A673 (cell line): ENCODE data around the gene HAPSTR1. TPM values are rescaled to one million over a fixed set of nuclear protein-coding genes. Genes with fewer than 3 reads are reported as not detected.

Experiments used
- BruUV-seq: library from RNA; stranded (reverse); fragments of 400-500 nt; replicated peaks from 2 replicates; lab custom pipeline; 2021; lab: Mats Ljungman, UMichigan
- CTCF ChIA-PET: fragments of 300-600 bp; sonication (Branson Sonifier 250); formaldehyde crosslinking; loops from one replicate; lab custom pipeline; 2022; ENCODE audit warnings: antibody characterized with exemption; lab: Charles Lee
- POLR2A ChIA-PET: fragments of 300-600 bp; sonication (Branson Sonifier 250); formaldehyde crosslinking; loops from one replicate; lab custom pipeline; 2022; ENCODE audit warnings: antibody characterized with exemption; ENCODE audit not compliant: low non-redundant PET; lab: Charles Lee
- DNase-seq: peaks from one replicate; pipeline ENCODE4 v3.0.0-alpha.2; 2015; ENCODE audit warnings: low spot score
- H3K27ac ChIP-seq: fragments of 200-600 bp; sonication (generic); 2 replicates; pipeline ENCODE4 v1.5.1; 2016; ENCODE audit warnings: mixed run types, low read depth, mild to moderate bottlenecking, mixed read lengths, antibody characterized with exemption, low read length; ENCODE audit not compliant: poor library complexity, severe bottlenecking
- H3K27me3 ChIP-seq: fragments of 200-600 bp; sonication (generic); replicated peaks from 2 replicates; pipeline ENCODE4 v1.6.1; 2017; ENCODE audit warnings: mixed run types, low read depth, mild to moderate bottlenecking, mixed read lengths, antibody characterized with exemption, low read length; ENCODE audit not compliant: insufficient read depth, poor library complexity
- H3K36me3 ChIP-seq: fragments of 200-600 bp; sonication (generic); 2 replicates; pipeline ENCODE4 v1.6.1; 2016; ENCODE audit warnings: mixed run types, mild to moderate bottlenecking, mixed read lengths, antibody characterized with exemption, low read length; ENCODE audit not compliant: insufficient read depth, poor library complexity, severe bottlenecking
- H3K4me1 ChIP-seq: fragments of 200-600 bp; sonication (generic); 2 replicates; pipeline ENCODE4 v1.6.1; 2017; ENCODE audit warnings: mixed run types, mild to moderate bottlenecking, mixed read lengths, antibody characterized with exemption, low read length; ENCODE audit not compliant: insufficient read depth, poor library complexity, severe bottlenecking
- H3K4me3 ChIP-seq: fragments of 200-600 bp; sonication (generic); 2 replicates; pipeline ENCODE4 v1.5.1; 2016; ENCODE audit warnings: low read depth, mixed run types, mild to moderate bottlenecking, mixed read lengths, low read length; ENCODE audit not compliant: poor library complexity, severe bottlenecking
- H3K9me3 ChIP-seq: fragments of 200-600 bp; sonication (generic); 2 replicates; pipeline ENCODE4 v1.6.1; 2016; ENCODE audit warnings: mixed run types, low read depth, mild to moderate bottlenecking, mixed read lengths, antibody characterized with exemption, low read length; ENCODE audit not compliant: poor library complexity, severe bottlenecking
- EZH2 ChIP-seq: fragments of 200-600 bp; sonication (generic); IDR thresholded peaks from 2 replicates; pipeline ENCODE4 v1.6.1; 2017; ENCODE audit warnings: borderline replicate concordance, low read depth, mild to moderate bottlenecking, mixed read lengths, antibody characterized with exemption, low read length; ENCODE audit not compliant: poor library complexity, severe bottlenecking
- intact Hi-C: fragments of 100-400 bp; cut with micrococcal nuclease; formaldehyde crosslinking; loops from one replicate; pipeline ENCODE4 v1.10.0; 2022; ENCODE audit not compliant: unreplicated experiment
- total RNA-seq: library from RNA; stranded (reverse); gene quantifications from 2 replicates; pipeline ENCODE4 v1.2.3, GENCODE V29; 2021
- TF ChIP-seq, protein P1 (sequence below): fragments of 300-800, 200-600 bp; sonication (generic); conservative IDR thresholded peaks from 2 replicates; pipeline ENCODE4 v1.5.1; 2017; ENCODE audit warnings: low read depth, mild to moderate bottlenecking, antibody characterized with exemption, low read length, moderate library complexity, mixed read lengths

The HAPSTR1 gene
- total RNA-seq, 1 experiment from 2014 or later: 90.4 TPM

DNA sequence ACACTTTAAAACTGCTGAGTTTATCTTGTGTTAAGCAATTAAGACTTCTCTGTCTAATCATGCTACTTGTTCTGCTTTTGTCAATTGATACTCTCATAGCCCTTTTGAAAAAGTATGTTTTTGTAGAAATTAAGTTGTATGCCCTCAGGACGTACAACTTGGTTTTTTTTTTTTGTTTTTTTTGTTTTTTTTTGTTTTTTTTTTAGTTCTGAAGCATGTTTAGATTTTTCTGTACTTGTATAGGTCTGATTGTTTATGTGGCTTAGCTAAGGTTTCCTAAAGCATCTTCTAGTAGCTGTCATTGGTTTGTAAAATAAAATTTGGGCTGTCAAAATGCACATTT, 21.4 kb downstream of the HAPSTR1 start:
- H3K27ac ChIP-seq: peak overlapping the region; percentile 49
- no TSS peak for BruUV-seq
- H3K4me3 ChIP-seq: no peak overlapping the region
- no peak for DNase-seq
- peaks cover 86% of the 10 kb centered on the region for H3K36me3 ChIP-seq
- no peaks in the 10 kb centered on the region for H3K27me3 ChIP-seq
- peaks cover 39% of the 10 kb centered on the region for H3K4me1 ChIP-seq
- no peaks in the 10 kb centered on the region for H3K9me3 ChIP-seq
- TF ChIP-seq, protein P1, sequence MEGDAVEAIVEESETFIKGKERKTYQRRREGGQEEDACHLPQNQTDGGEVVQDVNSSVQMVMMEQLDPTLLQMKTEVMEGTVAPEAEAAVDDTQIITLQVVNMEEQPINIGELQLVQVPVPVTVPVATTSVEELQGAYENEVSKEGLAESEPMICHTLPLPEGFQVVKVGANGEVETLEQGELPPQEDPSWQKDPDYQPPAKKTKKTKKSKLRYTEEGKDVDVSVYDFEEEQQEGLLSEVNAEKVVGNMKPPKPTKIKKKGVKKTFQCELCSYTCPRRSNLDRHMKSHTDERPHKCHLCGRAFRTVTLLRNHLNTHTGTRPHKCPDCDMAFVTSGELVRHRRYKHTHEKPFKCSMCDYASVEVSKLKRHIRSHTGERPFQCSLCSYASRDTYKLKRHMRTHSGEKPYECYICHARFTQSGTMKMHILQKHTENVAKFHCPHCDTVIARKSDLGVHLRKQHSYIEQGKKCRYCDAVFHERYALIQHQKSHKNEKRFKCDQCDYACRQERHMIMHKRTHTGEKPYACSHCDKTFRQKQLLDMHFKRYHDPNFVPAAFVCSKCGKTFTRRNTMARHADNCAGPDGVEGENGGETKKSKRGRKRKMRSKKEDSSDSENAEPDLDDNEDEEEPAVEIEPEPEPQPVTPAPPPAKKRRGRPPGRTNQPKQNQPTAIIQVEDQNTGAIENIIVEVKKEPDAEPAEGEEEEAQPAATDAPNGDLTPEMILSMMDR: no peak
- no peak for TF ChIP-seq EZH2
- ChIA-PET POLR2A (interaction anchor here (0.6 kb wide), 1 partner anchor 14 kb away, joined by 4 read pairs; no protein-coding TSS in a partner anchor), CTCF (no interaction called here)
- intact Hi-C loops: loop anchor here (10.0 kb wide), 1 partner anchor 208 kb away; no protein-coding TSS in a partner anchor

DNA sequence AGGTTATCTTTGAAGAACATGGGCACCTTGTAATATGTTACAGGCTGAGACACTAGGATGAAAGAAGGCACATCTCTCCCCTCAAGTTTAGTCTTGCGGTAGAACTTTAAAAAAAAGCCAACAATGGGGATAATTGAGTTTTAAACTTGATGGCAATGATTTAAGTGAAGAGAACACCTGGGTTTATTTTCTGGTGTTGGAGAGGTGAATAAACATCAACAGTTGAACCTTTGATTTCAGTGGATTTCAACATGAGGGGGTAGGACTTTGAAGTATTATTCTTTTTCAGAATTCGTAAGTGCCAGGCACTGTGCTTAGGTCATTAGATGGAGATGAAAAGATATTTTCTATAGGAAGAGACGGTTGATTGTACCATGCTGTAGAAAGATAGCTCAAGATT, 22.3 kb downstream of the HAPSTR1 start:
- CTCF ChIA-PET: no interaction called here
- H3K4me3 ChIP-seq: no peak overlapping the region
- H3K9me3 ChIP-seq: no peaks in the 10 kb centered on the region
- H3K4me1 ChIP-seq: peaks cover 42% of the 10 kb centered on the region
- no peak for DNase-seq
- no peak overlapping the region for H3K27ac ChIP-seq
- H3K36me3 ChIP-seq: peaks cover 85% of the 10 kb centered on the region
- H3K27me3 ChIP-seq: no peaks in the 10 kb centered on the region
- intact Hi-C loops: loop anchor here (10.0 kb wide), 1 partner anchor 209 kb away; no protein-coding TSS in a partner anchor
- no TSS peak for BruUV-seq
- TF ChIP-seq EZH2: no peak
- TF ChIP-seq, protein P1: no peak
- POLR2A ChIA-PET: interaction anchor here (0.7 kb wide), 1 partner anchor 13 kb away, joined by 3 read pairs; no protein-coding TSS in a partner anchor

DNA sequence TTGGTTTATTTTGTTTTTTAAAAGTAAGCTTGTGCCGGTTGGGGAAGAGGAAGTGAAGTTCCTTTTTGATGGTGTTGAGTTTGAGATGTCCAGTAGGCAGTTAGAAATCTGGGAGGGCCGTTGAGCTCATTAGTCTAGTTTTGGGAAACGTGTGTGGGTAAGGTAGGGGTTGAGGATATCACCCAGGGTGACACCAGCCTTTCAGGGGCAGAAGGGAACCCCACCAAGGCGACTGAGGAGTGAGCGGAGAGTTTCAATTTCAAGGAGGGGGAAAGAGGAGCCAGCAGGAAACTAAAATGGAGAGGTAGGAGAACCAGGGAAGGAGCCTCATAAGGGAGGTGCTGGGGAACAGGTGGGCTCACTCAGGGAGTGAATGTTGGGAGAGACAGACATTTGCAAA, 22.7 kb downstream of the HAPSTR1 start:
- H3K4me1 ChIP-seq: peaks cover 42% of the 10 kb centered on the region

More for the DNA sequence above, 22.7 kb downstream of the HAPSTR1 start:
- H3K36me3 ChIP-seq: peaks cover 81% of the 10 kb centered on the region
- BruUV-seq: no TSS peak
- H3K9me3 ChIP-seq: no peaks in the 10 kb centered on the region
- H3K27me3 ChIP-seq: no peaks in the 10 kb centered on the region
- CTCF ChIA-PET: no interaction called here
- intact Hi-C loops: loop anchor here (10.0 kb wide), 1 partner anchor 209 kb away; no protein-coding TSS in a partner anchor
- TF ChIP-seq, protein P1: no peak
- no peak for TF ChIP-seq EZH2
- no peak for DNase-seq
- H3K27ac ChIP-seq: no peak overlapping the region
- no peak overlapping the region for H3K4me3 ChIP-seq
- POLR2A ChIA-PET: interaction anchor here (0.7 kb wide), 1 partner anchor 13 kb away, joined by 3 read pairs; no protein-coding TSS in a partner anchor
